GM21723 (cell line): ENCODE measurements around the gene HAUS3.
"Not testable (repeated sequence)": the region's sequence is repeated elsewhere in the genome, so short reads cannot be mapped to it uniquely, and the experiment has no call there.

Source experiments
- ATAC-seq: cut with Tn5 transposase; IDR thresholded peaks from one replicate; pipeline ENCODE4 v1.9.1; 2021; ENCODE audit warnings: mild to moderate bottlenecking, moderate library complexity; ENCODE audit not compliant: unreplicated experiment

HAUS3 gene

DNA sequence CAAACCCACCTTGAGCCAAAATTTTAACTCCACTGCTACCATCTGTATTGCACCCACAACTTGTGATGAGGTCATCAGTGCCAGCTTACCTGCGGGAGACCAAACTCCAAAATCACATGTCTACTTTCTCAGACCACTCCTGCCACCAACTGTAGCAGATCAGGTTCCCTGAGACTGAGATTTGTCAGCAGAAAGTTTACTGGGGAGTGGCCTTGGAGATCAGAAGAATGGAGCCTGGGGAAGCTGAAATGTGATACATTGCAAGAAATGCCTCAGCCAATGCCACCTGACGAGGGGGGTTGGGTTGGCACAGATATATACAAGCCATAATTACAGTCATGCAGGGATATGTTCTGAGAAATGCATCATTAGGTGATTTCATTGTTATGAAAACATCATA, 19.1 kb downstream of the HAUS3 start:
- no peak for ATAC-seq

DNA sequence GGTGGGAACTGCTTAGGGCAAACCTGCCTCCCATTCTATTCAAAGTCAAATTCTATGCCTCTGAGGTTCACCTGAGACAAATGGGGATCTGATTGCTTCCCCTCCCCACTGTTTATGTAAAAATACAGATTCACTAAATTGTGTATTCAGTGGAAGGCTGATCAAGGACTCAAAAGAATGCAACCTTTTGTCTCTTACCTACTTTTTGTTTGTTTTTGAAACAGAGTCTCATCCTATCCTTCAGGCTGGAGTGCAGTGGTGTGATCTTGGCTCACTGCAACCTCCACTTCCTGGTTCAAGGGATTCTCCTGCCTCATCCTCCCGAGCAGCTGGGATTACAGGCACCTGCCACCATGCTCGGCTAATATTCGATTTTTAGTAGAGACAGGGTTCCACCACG, 20.5 kb downstream of the HAUS3 start:
- ATAC-seq, result not testable (repeated sequence)

- no peak for ATAC-seq
These were observed 21.8 kb downstream of the HAUS3 start for GRCh38 chr4:2220016-2220630.

GRCh38 chr4:2219233-2219760, 22.6 kb downstream of the HAUS3 start:
- no peak for ATAC-seq

- ATAC-seq, result no peak
These were observed 23.5 kb downstream of the HAUS3 start for GRCh38 chr4:2218436-2218835.

DNA sequence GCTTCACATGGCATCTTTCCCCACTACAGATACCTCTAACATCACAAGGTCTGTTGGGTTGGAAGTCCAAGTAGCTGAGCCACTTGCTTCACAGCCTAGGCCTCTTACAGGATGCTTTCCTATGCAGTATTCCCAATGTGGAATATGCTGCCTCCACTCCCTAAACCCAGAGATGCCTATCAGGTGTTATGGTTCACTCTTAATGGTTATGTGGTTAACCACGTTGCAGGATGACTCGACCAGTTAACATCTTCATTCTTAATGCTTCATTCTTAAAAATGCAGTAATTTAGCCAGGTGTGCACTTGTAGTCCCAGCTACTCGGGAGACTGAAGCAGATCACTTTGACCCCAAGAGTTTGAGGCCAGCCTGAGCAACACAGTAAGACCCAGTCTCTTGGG, 24.2 kb downstream of the HAUS3 start:
- no peak for ATAC-seq

DNA sequence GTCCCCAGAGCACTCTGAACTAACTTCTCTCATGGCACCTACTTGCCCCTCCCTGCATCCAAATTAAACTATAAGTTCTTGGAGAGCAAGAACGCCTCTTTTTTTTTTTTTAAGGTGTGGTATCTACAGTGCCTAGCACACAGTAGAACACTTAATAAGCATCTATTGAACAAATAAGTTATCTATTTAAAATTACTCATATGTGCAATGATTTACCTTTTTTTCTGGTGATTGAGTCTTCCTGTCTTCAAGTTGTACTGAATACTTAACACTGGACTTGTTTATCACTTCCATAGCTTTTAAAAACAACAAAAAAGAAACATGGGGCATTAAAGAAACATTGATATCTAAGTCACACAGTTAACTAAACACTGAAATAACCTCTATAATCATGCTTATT, 29.1 kb downstream of the HAUS3 start:
- no peak for ATAC-seq

- not testable (repeated sequence) for ATAC-seq
These were observed 39.1 kb downstream of the HAUS3 start for GRCh38 chr4:2202789-2203188.

- no peak for ATAC-seq
These were observed 47.4 kb downstream of the HAUS3 start for GRCh38 chr4:2194496-2194895.

GRCh38 chr4:2193326-2193725, 48.6 kb downstream of the HAUS3 start:
- no peak for ATAC-seq

GRCh38 chr4:2186865-2187172, 55.1 kb downstream of the HAUS3 start:
- ATAC-seq, result no peak

- ATAC-seq, result no peak
These were observed 55.6 kb downstream of the HAUS3 start for GRCh38 chr4:2186133-2186864.

- no peak for ATAC-seq
These were observed 58.5 kb downstream of the HAUS3 start for GRCh38 chr4:2183394-2183793.

GRCh38 chr4:2182994-2183393, 58.9 kb downstream of the HAUS3 start:
- ATAC-seq, result no peak

DNA sequence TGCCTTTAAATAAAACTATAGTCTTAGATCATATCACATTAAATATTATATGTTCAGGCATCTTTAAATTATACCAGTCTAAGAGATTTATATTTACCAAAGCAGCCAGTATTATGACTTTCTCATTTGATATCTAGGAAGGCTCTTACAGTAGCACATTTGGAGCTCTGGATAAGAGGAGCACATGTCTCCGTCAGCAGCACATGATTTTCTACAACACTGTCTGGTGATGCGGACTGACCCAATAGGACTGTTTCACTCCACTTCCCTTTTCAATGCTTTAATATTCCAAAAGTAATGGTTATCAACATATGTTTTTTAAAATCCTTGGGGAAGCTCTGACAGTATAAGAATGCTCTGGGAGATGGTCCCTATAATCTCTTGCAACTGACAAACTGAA, 61.5 kb downstream of the HAUS3 start:
- ATAC-seq, result no peak

GRCh38 chr4:2179717-2180116, 62.2 kb downstream of the HAUS3 start:
- ATAC-seq, result no peak

GRCh38 chr4:2178986-2179385, 62.9 kb downstream of the HAUS3 start:
- no peak for ATAC-seq
